ENCODE measurements around the gene AQP6.
A peak's percentile ranks its signal among the peaks of the same experiment; 100 is the strongest.

The AQP6 gene

GRCh38 chr12:49948866-49949845, 23.6 kb upstream of the AQP6 start:
- peaks cover 25 to 44% of the 10 kb centered on the region in 2 donors for H3K27me3 Mint-ChIP-seq
- peaks cover 7 to 26% of the 10 kb centered on the region in 2 donors for H3K4me1 Mint-ChIP-seq
- DNase-seq = no peak
- no peak overlapping the region for H3K4me3 Mint-ChIP-seq
- ATAC-seq (replicated peaks) = no peak
- H3K27ac Mint-ChIP-seq = no peak overlapping the region
- no peaks in the 10 kb centered on the region for H3K36me3 Mint-ChIP-seq
- no peaks in the 10 kb centered on the region for H3K9me3 Mint-ChIP-seq

GRCh38 chr12:49949866-49950265, 22.9 kb upstream of the AQP6 start:
- Mint-ChIP-seq H3K27ac (no peak overlapping the region), H3K4me3 (no peak overlapping the region), H3K9me3 (no peaks in the 10 kb centered on the region), H3K4me1 (peaks cover 7 to 24% of the 10 kb centered on the region in 2 donors), H3K27me3 (peaks cover 32 to 51% of the 10 kb centered on the region in 2 donors), H3K36me3 (no peaks in the 10 kb centered on the region)
- DNase-seq (no peak), ATAC-seq (replicated peaks) (no peak)

- Mint-ChIP-seq H3K27ac (peak within 1 kb of the TSS; percentile 1), H3K9me3 (no peaks in the 10 kb centered on the region), H3K27me3 (peaks cover 33 to 52% of the 10 kb centered on the region in 2 donors), H3K36me3 (no peaks in the 10 kb centered on the region), H3K4me1 (peaks cover 4 to 18% of the 10 kb centered on the region in 2 donors), H3K4me3 (no peak within 1 kb of the TSS)
- no peak for DNase-seq
- ATAC-seq (replicated peaks) = no peak
Observed at GRCh38 chr12:49950273-49951251, 22.2 kb upstream of the AQP6 start, which contains the start of gene AQP2. Gene AQP2, plus strand, starts transcription at chr12:49950737. Its CDS starts 94 bp downstream, at chr12:49950831.

- ATAC-seq (replicated peaks) = no peak
- no peak for DNase-seq
Observed at GRCh38 chr12:49951411-49952240, 21.1 kb upstream of the AQP6 start.

GRCh38 chr12:49952391-49953055, 20.2 kb upstream of the AQP6 start:
- H3K9me3 Mint-ChIP-seq = no peaks in the 10 kb centered on the region
- peaks cover 5 to 18% of the 10 kb centered on the region in 2 donors for H3K4me1 Mint-ChIP-seq
- DNase-seq = no peak
- no peak overlapping the region for H3K4me3 Mint-ChIP-seq
- H3K27me3 Mint-ChIP-seq = peaks cover 41 to 70% of the 10 kb centered on the region in 2 donors
- H3K36me3 Mint-ChIP-seq = no peaks in the 10 kb centered on the region
- no peak for ATAC-seq (replicated peaks)
- no peak overlapping the region for H3K27ac Mint-ChIP-seq

More at GRCh38 chr12:49951411-49952240, 21.1 kb upstream of the AQP6 start:
- no peaks in the 10 kb centered on the region for H3K9me3 Mint-ChIP-seq
- H3K4me3 Mint-ChIP-seq = no peak overlapping the region
- H3K27me3 Mint-ChIP-seq = peaks cover 36 to 61% of the 10 kb centered on the region in 2 donors
- H3K4me1 Mint-ChIP-seq = peaks cover 4 to 18% of the 10 kb centered on the region in 2 donors
- H3K27ac Mint-ChIP-seq = no peak overlapping the region
- no peaks in the 10 kb centered on the region for H3K36me3 Mint-ChIP-seq

- Mint-ChIP-seq H3K4me1 (peaks cover 5 to 18% of the 10 kb centered on the region in 2 donors), H3K36me3 (no peaks in the 10 kb centered on the region), H3K27me3 (peaks cover 46 to 76% of the 10 kb centered on the region in 2 donors), H3K9me3 (no peaks in the 10 kb centered on the region), H3K27ac (no peak overlapping the region), H3K4me3 (no peak overlapping the region)
- no peak for DNase-seq
- no peak for ATAC-seq (replicated peaks)
Observed at GRCh38 chr12:49953151-49953550, 19.6 kb upstream of the AQP6 start.

GRCh38 chr12:49953961-49954846, 18.5 kb upstream of the AQP6 start:
- no peak for ATAC-seq (replicated peaks)
- DNase-seq = no peak
- Mint-ChIP-seq H3K4me3 (no peak overlapping the region), H3K36me3 (no peaks in the 10 kb centered on the region), H3K4me1 (peaks cover 5 to 18% of the 10 kb centered on the region in 2 donors), H3K9me3 (no peaks in the 10 kb centered on the region), H3K27ac (no peak overlapping the region), H3K27me3 (peaks cover 56 to 82% of the 10 kb centered on the region in 2 donors)

GRCh38 chr12:49954863-49955830, 17.6 kb upstream of the AQP6 start:
- no peak overlapping the region for H3K4me3 Mint-ChIP-seq
- DNase-seq = no peak
- H3K36me3 Mint-ChIP-seq = no peaks in the 10 kb centered on the region
- H3K9me3 Mint-ChIP-seq = no peaks in the 10 kb centered on the region
- ATAC-seq (replicated peaks) = peak in 1 of 2 donors; percentile 19
- H3K27me3 Mint-ChIP-seq = peaks cover 60 to 82% of the 10 kb centered on the region in 2 donors
- H3K4me1 Mint-ChIP-seq = peaks cover 5 to 22% of the 10 kb centered on the region in 2 donors
- no peak overlapping the region for H3K27ac Mint-ChIP-seq

- ATAC-seq (replicated peaks) (peak; percentile 23 to 26), DNase-seq (no peak)
- H3K9me3 Mint-ChIP-seq = no peaks in the 10 kb centered on the region
- H3K27me3 Mint-ChIP-seq = peaks cover 64 to 87% of the 10 kb centered on the region in 2 donors
- H3K36me3 Mint-ChIP-seq = no peaks in the 10 kb centered on the region
- no peak overlapping the region for H3K4me3 Mint-ChIP-seq
- H3K27ac Mint-ChIP-seq = no peak overlapping the region
- peaks cover 10 to 29% of the 10 kb centered on the region in 2 donors for H3K4me1 Mint-ChIP-seq
Observed at GRCh38 chr12:49955899-49956662, 16.7 kb upstream of the AQP6 start.

GRCh38 chr12:49956663-49957569, 15.8 kb upstream of the AQP6 start:
- Mint-ChIP-seq H3K27ac (no peak overlapping the region), H3K9me3 (no peaks in the 10 kb centered on the region), H3K4me1 (peaks cover 10 to 24% of the 10 kb centered on the region in 2 donors), H3K4me3 (no peak overlapping the region), H3K27me3 (peaks cover 65 to 85% of the 10 kb centered on the region in 2 donors), H3K36me3 (no peaks in the 10 kb centered on the region)
- ATAC-seq (replicated peaks) (peak; percentile 17 to 41), DNase-seq (no peak)
